ENCODE data around the gene CITED1. TPM values are rescaled to one million over a fixed set of nuclear protein-coding genes. Genes with fewer than 3 reads are reported as not detected.

The CITED1 gene
- total RNA-seq, 2 experiments from 2014 or later = 0.40 TPM; not detected in 1

DNA sequence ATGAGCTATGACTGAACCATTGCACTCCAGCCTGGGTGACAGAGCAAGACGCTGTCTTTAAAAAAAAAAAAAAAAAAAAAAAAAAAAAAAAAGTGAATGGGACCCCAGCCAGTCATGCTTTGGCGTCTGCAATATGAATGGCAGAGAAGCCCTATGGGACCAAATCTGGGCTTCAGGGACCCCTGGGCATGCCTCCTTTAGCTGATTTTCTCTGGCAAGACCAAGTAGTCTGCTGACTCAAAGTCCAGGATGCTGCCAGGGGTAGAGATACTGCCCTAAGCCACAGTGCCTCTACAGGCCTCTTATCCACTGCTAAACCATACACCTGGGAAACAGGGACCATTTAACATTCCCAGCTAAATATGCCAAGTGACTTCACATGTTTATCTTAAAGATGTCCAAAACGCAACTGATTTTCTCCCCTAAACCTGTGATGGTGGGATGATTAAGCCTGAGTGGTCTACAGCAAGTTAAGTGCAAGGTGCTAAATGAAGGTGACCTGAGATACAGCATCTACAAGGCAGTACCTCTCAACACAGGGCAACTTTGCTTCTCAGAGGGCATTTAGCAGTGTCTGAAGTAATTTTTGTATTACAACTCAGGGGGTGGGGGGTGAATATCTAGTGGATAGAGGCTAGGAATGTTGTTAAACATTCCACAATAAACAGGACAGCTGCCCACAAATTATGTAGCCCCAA is 34.5 kb downstream of the CITED1 start:
- Mint-ChIP-seq H3K4me1 (peaks cover 33% of the 10 kb centered on the region), H3K27ac (peak overlapping the region; percentile 76), H3K27me3 (no peaks in the 10 kb centered on the region), H3K4me3 (no peak overlapping the region), H3K36me3 (peaks cover 33% of the 10 kb centered on the region), H3K9me3 (no peaks in the 10 kb centered on the region)
- DNase-seq (no peak), ATAC-seq (ENCODE audit: low read depth) (no peak)
- POLR2A ChIA-PET = no interaction called here

DNA sequence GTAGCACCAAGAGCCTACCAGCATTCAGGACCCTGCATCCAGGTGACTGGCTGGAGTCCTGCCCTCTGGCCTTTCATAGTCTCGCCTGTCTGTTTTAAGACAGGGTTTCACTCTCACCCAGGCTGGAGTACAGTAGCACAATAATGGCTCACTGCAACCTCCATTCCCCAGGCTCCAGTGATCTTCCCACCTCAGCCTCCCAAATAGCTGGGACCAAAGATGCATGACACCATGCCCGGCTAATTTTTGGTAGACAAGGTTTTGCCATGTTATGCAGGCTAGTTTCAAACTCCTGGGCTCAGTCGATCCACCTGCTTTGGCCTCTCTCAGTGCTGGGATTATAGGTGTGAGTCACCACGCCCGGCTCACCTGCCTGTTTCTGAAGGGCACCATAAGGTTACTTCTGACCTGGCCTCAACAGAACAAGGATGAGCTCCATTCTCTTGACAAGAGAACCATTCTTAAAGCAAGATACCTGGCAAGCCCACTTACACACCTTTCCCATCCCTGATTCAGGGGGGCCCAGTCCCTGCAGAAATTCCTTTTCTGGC is 35.3 kb downstream of the CITED1 start:
- H3K36me3 Mint-ChIP-seq = peaks cover 29% of the 10 kb centered on the region
- H3K27ac Mint-ChIP-seq = peak overlapping the region; percentile 69
- H3K4me1 Mint-ChIP-seq = peaks cover 30% of the 10 kb centered on the region
- no peak overlapping the region for H3K4me3 Mint-ChIP-seq
- POLR2A ChIA-PET = interaction anchor here (0.6 kb wide), 1 partner anchor 8 kb away, joined by 3 read pairs; no protein-coding TSS in a partner anchor
- DNase-seq (no peak), ATAC-seq (ENCODE audit: low read depth) (no peak)
- H3K9me3 Mint-ChIP-seq = no peaks in the 10 kb centered on the region
- no peaks in the 10 kb centered on the region for H3K27me3 Mint-ChIP-seq

- Mint-ChIP-seq H3K4me3 (no peak overlapping the region), H3K9me3 (no peaks in the 10 kb centered on the region), H3K27ac (peak overlapping the region; percentile 65), H3K36me3 (peaks cover 23% of the 10 kb centered on the region), H3K4me1 (peaks cover 26% of the 10 kb centered on the region), H3K27me3 (no peaks in the 10 kb centered on the region)
- POLR2A ChIA-PET = interaction anchor here (0.6 to 1.5 kb wide), 2 partner anchors 9 to 31 kb away, joined by 3 read pairs; partner anchors contain the start of gene ERCC6L
- ATAC-seq (ENCODE audit: low read depth) (peak; percentile 73), DNase-seq (no peak)
Observed at GRCh38 chrX:72269671-72270251, 36.0 kb downstream of the CITED1 start.

DNA sequence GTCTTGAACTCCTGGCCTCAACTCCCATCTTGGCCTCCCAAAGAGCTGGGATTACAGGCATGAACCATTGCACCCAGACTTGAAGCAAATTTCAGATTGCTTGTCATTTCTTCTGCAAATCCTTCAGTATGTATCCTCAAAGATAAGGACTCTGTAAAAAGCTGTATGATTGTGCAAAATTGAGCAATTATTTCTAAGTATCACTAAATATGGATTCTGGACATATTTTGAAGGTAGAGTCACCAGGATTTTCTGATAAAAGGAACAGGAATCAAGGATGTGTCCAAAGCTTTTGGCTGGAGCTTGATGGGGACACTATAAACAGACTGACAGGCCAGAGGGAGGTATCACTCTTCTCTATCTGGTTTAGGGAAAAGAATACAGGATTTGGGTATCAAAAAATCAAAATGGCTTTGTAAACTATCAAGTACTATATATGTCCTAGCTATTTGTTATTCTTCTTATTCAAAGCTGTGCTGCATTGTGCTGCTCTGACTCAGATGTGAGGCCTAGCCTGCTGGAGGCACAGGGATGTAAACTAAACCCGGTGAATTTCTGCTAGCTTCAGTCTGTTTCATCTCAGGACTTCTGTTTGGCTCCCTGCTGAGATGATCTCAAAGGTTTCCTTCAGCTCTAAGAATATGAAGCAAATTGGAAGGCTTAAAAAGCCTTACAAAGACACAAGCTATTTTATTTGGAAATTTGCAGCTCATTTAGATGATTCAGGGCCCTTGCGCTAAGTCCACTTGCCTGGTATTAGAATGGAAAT is 36.9 kb downstream of the CITED1 start:
- no peak for ATAC-seq (ENCODE audit: low read depth)
- Mint-ChIP-seq H3K27ac (peak overlapping the region; percentile 30), H3K36me3 (peaks cover 15% of the 10 kb centered on the region), H3K4me3 (no peak overlapping the region), H3K27me3 (no peaks in the 10 kb centered on the region), H3K4me1 (peaks cover 18% of the 10 kb centered on the region), H3K9me3 (no peaks in the 10 kb centered on the region)
- DNase-seq = no peak
- POLR2A ChIA-PET = interaction anchor here (1.5 kb wide), 1 partner anchor 30 kb away, joined by 3 read pairs; the partner anchor contains the start of gene ERCC6L

DNA sequence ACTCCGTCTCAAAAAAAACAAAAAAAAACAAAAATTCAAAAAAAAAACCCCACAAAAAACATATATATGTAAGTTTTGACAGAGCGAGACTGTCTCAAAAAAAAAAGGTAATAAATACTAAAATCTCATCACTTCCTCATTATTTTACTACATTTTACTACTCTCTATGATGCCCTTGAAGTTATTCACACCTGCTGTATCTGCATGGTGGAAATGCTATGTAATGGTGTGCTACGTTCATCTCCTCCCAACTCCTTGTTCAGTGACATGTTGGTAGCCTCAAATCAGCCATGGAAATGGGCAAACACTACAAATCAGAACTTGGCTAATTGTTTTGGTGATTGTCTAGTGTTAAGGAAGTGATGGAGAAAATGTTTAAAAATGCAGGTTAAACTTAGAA is 40.5 kb downstream of the CITED1 start:
- Mint-ChIP-seq H3K9me3 (no peaks in the 10 kb centered on the region), H3K36me3 (peaks cover 7% of the 10 kb centered on the region), H3K27ac (no peak overlapping the region), H3K4me1 (peaks cover 9% of the 10 kb centered on the region), H3K4me3 (no peak overlapping the region), H3K27me3 (no peaks in the 10 kb centered on the region)
- no peak for DNase-seq
- POLR2A ChIA-PET = no interaction called here
- ATAC-seq (ENCODE audit: low read depth) = no peak

GRCh38 chrX:72262077-72262476 is 43.6 kb downstream of the CITED1 start:
- Mint-ChIP-seq H3K27ac (no peak overlapping the region), H3K27me3 (no peaks in the 10 kb centered on the region), H3K9me3 (no peaks in the 10 kb centered on the region), H3K4me3 (no peak overlapping the region), H3K36me3 (no peaks in the 10 kb centered on the region), H3K4me1 (peaks cover 6% of the 10 kb centered on the region)
- DNase-seq (no peak), ATAC-seq (ENCODE audit: low read depth) (no peak)
- POLR2A ChIA-PET = no interaction called here

- DNase-seq = no peak
- Mint-ChIP-seq H3K4me3 (no peak overlapping the region), H3K9me3 (no peaks in the 10 kb centered on the region), H3K4me1 (peaks cover 6% of the 10 kb centered on the region), H3K27ac (no peak overlapping the region), H3K36me3 (no peaks in the 10 kb centered on the region), H3K27me3 (peaks cover 5% of the 10 kb centered on the region)
- ATAC-seq (ENCODE audit: low read depth) = no peak
- POLR2A ChIA-PET = no interaction called here
Observed at GRCh38 chrX:72260448-72260847, 45.3 kb downstream of the CITED1 start.

GRCh38 chrX:72258174-72258573 is 47.5 kb downstream of the CITED1 start:
- no peak overlapping the region for H3K4me3 Mint-ChIP-seq
- ATAC-seq (ENCODE audit: low read depth) = no peak
- no peaks in the 10 kb centered on the region for H3K36me3 Mint-ChIP-seq
- no peak overlapping the region for H3K27ac Mint-ChIP-seq
- POLR2A ChIA-PET = no interaction called here
- no peak for DNase-seq
- no peaks in the 10 kb centered on the region for H3K9me3 Mint-ChIP-seq
- peaks cover 6% of the 10 kb centered on the region for H3K4me1 Mint-ChIP-seq
- H3K27me3 Mint-ChIP-seq = peaks cover 20% of the 10 kb centered on the region

- Mint-ChIP-seq H3K4me1 (no peaks in the 10 kb centered on the region), H3K36me3 (no peaks in the 10 kb centered on the region), H3K9me3 (no peaks in the 10 kb centered on the region), H3K4me3 (no peak overlapping the region), H3K27me3 (peaks cover 22% of the 10 kb centered on the region), H3K27ac (no peak overlapping the region)
- POLR2A ChIA-PET = no interaction called here
- ATAC-seq (ENCODE audit: low read depth) (no peak), DNase-seq (no peak)
Observed at GRCh38 chrX:72255864-72256263, 49.9 kb downstream of the CITED1 start.

GRCh38 chrX:72255445-72255844 is 50.3 kb downstream of the CITED1 start:
- POLR2A ChIA-PET = no interaction called here
- Mint-ChIP-seq H3K9me3 (no peaks in the 10 kb centered on the region), H3K4me1 (no peaks in the 10 kb centered on the region), H3K4me3 (no peak overlapping the region), H3K27me3 (peaks cover 22% of the 10 kb centered on the region), H3K27ac (no peak overlapping the region), H3K36me3 (no peaks in the 10 kb centered on the region)
- no peak for ATAC-seq (ENCODE audit: low read depth)
- DNase-seq = no peak

DNA sequence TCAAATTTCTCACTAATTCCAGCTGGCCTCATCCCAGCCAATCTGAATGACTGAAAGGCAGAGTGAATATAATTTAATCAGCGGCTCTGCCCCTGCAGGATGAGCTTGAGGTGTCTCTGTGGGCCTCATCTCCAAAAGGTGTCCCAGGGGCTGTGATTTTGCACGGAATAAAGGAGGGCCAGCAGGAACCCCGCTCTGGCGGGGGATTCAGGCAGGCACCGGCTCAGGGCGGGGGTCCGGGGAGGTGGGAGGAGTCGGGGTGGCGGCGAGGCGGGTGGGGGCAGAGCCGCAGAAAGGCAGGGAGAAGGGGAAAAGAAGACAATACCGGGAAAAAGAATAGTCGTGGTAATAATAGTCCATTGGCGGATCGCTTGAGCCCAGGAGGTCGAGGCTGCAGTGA is 50.9 kb downstream of the CITED1 start:
- ATAC-seq (ENCODE audit: low read depth) (no peak), DNase-seq (no peak)
- H3K9me3 Mint-ChIP-seq = no peaks in the 10 kb centered on the region
- no peaks in the 10 kb centered on the region for H3K36me3 Mint-ChIP-seq
- POLR2A ChIA-PET = no interaction called here
- no peak overlapping the region for H3K27ac Mint-ChIP-seq
- H3K4me3 Mint-ChIP-seq = no peak overlapping the region
- peaks cover 22% of the 10 kb centered on the region for H3K27me3 Mint-ChIP-seq
- H3K4me1 Mint-ChIP-seq = no peaks in the 10 kb centered on the region

DNA sequence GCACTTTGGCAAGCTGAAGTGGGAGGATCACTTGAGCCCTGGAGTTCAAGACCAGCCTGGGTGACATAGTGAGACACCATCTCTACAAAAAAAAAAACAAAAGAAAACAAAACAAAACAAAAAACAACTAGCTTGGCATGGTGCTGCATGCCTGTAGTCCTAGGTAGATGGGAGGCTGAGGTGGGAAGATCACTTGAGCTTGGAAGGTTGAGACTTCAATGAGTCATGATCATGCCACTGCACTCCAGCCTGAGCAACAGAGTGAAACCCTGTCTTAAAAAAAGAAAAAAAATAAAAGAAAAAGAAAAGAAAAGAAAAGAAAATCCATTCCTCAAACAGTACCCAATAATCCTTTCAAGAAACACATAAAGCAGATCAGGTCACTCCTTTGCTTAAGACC is 52.0 kb downstream of the CITED1 start:
- H3K36me3 Mint-ChIP-seq = no peaks in the 10 kb centered on the region
- H3K4me1 Mint-ChIP-seq = no peaks in the 10 kb centered on the region
- H3K27me3 Mint-ChIP-seq = peaks cover 22% of the 10 kb centered on the region
- no peak overlapping the region for H3K4me3 Mint-ChIP-seq
- H3K9me3 Mint-ChIP-seq = no peaks in the 10 kb centered on the region
- POLR2A ChIA-PET = no interaction called here
- ATAC-seq (ENCODE audit: low read depth) (no peak), DNase-seq (no peak)
- H3K27ac Mint-ChIP-seq = no peak overlapping the region

Measured in activated naive CD8-positive, alpha-beta T cell treated with anti-CD3 and anti-CD28 coated beads, Interleukin-2, amount 10 ng/mL, durations not matched to agents 7 days and 5 days (primary cell).